SH-SY5Y (cell line): Measurements from ENCODE around the gene LARGE1.

ENCODE experiments used
- GATA2 ChIP-seq: IDR thresholded peaks from 2 replicates; pipeline ENCODE4 v1.6.1; 2011; ENCODE audit warnings: mild to moderate bottlenecking, low read depth, low read length
- GATA3 ChIP-seq: IDR thresholded peaks from 2 replicates; pipeline ENCODE4 v1.6.1; 2011; ENCODE audit warnings: low read depth, mild to moderate bottlenecking, low read length, moderate library complexity

The LARGE1 gene

GRCh38 chr22:33902073-33902472 is 18.2 kb downstream of the LARGE1 start:
- TF ChIP-seq GATA2, result no peak
- no peak for TF ChIP-seq GATA3

GRCh38 chr22:33898121-33898520 is 22.2 kb downstream of the LARGE1 start:
- TF ChIP-seq GATA2 (no peak), GATA3 (no peak)

- TF ChIP-seq GATA2, result peak; percentile 70
- TF ChIP-seq GATA3, result no peak
These were observed 22.8 kb downstream of the LARGE1 start for GRCh38 chr22:33897448-33897835.

- TF ChIP-seq GATA2, result no peak
- no peak for TF ChIP-seq GATA3
These were observed 23.5 kb downstream of the LARGE1 start for GRCh38 chr22:33896575-33897447.

- TF ChIP-seq GATA2 (no peak), GATA3 (no peak)
These were observed 24.1 kb downstream of the LARGE1 start for GRCh38 chr22:33896154-33896553.

DNA sequence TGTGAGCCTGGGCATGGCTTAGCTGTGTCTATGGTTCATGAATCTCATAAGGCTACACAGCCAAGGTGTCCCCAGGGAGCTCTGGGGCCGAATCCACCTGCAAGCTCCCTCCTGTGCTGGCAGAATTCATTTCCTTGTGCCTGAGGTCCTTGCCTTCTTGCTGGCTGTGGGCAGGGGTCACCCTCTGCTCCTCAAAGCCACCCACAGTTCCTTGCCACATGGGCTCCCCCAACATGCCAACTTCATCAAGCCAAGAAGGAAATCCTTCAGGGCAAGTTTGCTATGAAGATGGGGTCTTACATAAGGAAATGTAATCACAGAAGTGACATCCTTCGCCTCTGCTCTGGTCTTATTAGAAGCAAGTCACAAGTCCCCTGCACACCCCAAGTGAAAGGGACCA is 24.8 kb downstream of the LARGE1 start:
- TF ChIP-seq GATA2, result no peak
- no peak for TF ChIP-seq GATA3

- TF ChIP-seq GATA3 (no peak), GATA2 (no peak)
These were observed 25.8 kb downstream of the LARGE1 start for GRCh38 chr22:33894515-33894914.

GRCh38 chr22:33894036-33894435 is 26.2 kb downstream of the LARGE1 start:
- TF ChIP-seq GATA3 (no peak), GATA2 (no peak)

- TF ChIP-seq GATA3, result no peak
- TF ChIP-seq GATA2, result no peak
These were observed 26.8 kb downstream of the LARGE1 start for GRCh38 chr22:33893512-33893911.

DNA sequence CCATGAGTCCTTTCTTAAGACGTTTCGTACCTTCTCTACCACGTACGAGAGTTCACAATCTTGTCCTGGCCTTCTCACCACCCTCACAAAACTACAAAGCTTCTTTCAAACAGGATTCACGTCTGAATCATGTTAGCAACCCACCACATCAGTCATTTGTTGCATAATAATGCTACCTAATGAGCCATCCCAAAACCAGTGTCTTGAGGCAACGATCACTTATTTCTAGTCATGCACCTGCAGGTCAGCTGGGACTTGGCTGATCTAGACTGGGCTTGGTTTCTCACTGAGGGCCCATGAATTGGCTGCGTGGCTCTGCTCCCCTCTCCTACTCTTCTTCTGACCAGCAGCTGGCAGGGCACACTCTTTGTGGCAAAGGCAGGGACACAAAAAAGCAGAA is 28.3 kb downstream of the LARGE1 start:
- no peak for TF ChIP-seq GATA3
- no peak for TF ChIP-seq GATA2

- no peak for TF ChIP-seq GATA3
- no peak for TF ChIP-seq GATA2
These were observed 28.8 kb downstream of the LARGE1 start for GRCh38 chr22:33891455-33891854.

- TF ChIP-seq GATA3 (no peak), GATA2 (no peak)
These were observed 30.5 kb downstream of the LARGE1 start for GRCh38 chr22:33889748-33890147.

GRCh38 chr22:33888821-33889220 is 31.5 kb downstream of the LARGE1 start:
- no peak for TF ChIP-seq GATA3
- no peak for TF ChIP-seq GATA2

GRCh38 chr22:33887173-33887572 is 33.1 kb downstream of the LARGE1 start:
- no peak for TF ChIP-seq GATA3
- no peak for TF ChIP-seq GATA2

GRCh38 chr22:33886696-33887095 is 33.6 kb downstream of the LARGE1 start:
- TF ChIP-seq GATA2 (no peak), GATA3 (no peak)

DNA sequence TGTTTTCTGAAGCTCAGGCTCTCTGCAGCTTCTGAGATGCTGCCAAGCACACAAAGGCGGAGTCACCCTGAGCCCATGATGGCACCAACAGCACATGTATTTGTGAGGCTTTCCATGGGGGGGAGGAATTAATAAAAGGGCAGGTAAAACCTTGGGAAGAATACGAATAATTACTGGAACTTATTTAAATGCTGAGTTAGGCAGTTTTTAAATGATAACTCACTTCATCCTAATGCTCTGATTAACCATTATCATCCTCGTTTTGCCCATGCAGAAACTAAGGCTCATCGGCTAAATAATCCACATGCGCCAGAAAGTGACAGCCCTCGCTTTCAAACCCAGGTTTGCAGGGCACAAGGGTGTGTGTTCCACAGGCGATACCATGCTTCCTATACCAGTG is 35.4 kb downstream of the LARGE1 start:
- TF ChIP-seq GATA3 (no peak), GATA2 (no peak)
